Smooth muscle cell of bladder (primary cell): Measurements from ENCODE around the gene MGAT5B. TPM values are rescaled to one million over a fixed set of nuclear protein-coding genes. Genes with fewer than 3 reads are reported as not detected.

Experiments used
- total RNA-seq: library from RNA; depleted of rRNA; stranded (reverse); fragments of >200 nt; gene quantifications from 2 replicates; pipeline ENCODE4 v1.2.3, GENCODE V29; 2014

Gene MGAT5B
- total RNA-seq = 0.18 TPM in 1 of 2 replicates, not detected in the other

GRCh38 chr17:76868176-76868668 lies at the start of gene MGAT5B:
MGAT5B (plus strand) TSS chr17:76868404; CDS start chr17:76869030, 626 bp downstream.

Other genes with a start within 250 kb of the MGAT5B start
- gene ST6GALNAC1, start 224.6 kb upstream of the MGAT5B start, total RNA-seq = not detected in 2 replicates
- 160 and 244 TPM in 2 replicates for gene MXRA7, start 157.4 kb upstream of the MGAT5B start, total RNA-seq
- gene JMJD6, start 141.8 kb upstream of the MGAT5B start, total RNA-seq = 22.6 and 26.3 TPM in 2 replicates
- 17.6 and 19.0 TPM in 2 replicates for gene METTL23, start 141.6 kb upstream of the MGAT5B start, total RNA-seq
- 75.9 and 89.8 TPM in 2 replicates for gene SRSF2, start 131.1 kb upstream of the MGAT5B start, total RNA-seq
- 22.3 and 22.4 TPM in 2 replicates for gene MFSD11, start 130.3 kb upstream of the MGAT5B start, total RNA-seq